Heart left ventricle (tissue), 13 donors: ENCODE measurements around the gene FURIN.

Experiments used
- POLR2A ChIP-seq, 2 donors: fragments of 450-650 bp; IDR thresholded peaks; one replicate each; pipeline ENCODE4 v1.6.1; 2017; ENCODE audit warnings: antibody characterized with exemption in 2 of 2, mild to moderate bottlenecking in 2 of 2, moderate library complexity in 2 of 2
- TF ChIP-seq, protein P1 (sequence below), 12 donors: fragments of 200-600 bp; sonication (generic) in 4 of 12; IDR thresholded peaks; one replicate each; pipeline versions ENCODE4 v1.5.0 to v1.8.0; 2018 to 2022; ENCODE audit warnings: antibody characterized with exemption in 12 of 12, mild to moderate bottlenecking in 5 of 12
- donor health status: ischemic (EF 13 %, LVEDD 7.1; RV severe dilation, severe dysfunction).
- donor health status: DM: no; HTN: yes; CAD: no.
- donor health status: DM: no; HTN: no; CAD: no.
- donor health status: ischemic (EF 25% LVEDD 6.9; RV normal size, moderate dysfunction).
- donor health status: ischemic (EF 25% LVEDD 5.7; RV mildly dilated, moderate dysfunction).
- donor health status: ischemic (EF 35%, LVEDD 5.7; RV mildly dilated, moderate dysfunction).
- donor health status: nonischemic (EF 11% LVEDD 7.7; RV severe dilation, severe dysfunction).
- donor health status: DM: yes; HTN: yes; CAD: no.
- donor health status: PGD.
- donor health status: ischemic (EF 29% LVEDD 5.4; RV normal size, mild dysfunction).
- donor health status: nonischemic (EF 23%, LVEDD 6.1; RV moderate dilation, normal function).

DNA sequence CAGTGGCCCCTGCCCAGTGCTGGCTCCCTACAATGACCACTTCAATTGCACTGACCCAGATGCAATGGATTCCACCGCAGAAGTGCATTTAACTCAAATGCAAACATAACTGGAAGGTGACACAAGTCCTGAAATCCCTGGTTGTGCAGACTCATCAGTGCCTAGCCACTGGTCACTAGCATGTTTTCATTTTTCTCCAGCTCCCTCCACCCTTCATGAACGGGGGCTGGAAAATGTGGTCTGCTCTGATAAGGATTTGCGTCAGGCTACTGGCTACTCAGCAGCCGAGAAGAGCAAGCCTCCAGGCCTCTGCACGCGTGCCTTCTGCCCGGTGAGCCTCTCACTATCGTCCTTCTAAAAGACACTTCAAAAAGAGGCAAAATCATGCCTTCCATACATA, 27.4 kb upstream of the FURIN start:
- TF ChIP-seq, protein P1, sequence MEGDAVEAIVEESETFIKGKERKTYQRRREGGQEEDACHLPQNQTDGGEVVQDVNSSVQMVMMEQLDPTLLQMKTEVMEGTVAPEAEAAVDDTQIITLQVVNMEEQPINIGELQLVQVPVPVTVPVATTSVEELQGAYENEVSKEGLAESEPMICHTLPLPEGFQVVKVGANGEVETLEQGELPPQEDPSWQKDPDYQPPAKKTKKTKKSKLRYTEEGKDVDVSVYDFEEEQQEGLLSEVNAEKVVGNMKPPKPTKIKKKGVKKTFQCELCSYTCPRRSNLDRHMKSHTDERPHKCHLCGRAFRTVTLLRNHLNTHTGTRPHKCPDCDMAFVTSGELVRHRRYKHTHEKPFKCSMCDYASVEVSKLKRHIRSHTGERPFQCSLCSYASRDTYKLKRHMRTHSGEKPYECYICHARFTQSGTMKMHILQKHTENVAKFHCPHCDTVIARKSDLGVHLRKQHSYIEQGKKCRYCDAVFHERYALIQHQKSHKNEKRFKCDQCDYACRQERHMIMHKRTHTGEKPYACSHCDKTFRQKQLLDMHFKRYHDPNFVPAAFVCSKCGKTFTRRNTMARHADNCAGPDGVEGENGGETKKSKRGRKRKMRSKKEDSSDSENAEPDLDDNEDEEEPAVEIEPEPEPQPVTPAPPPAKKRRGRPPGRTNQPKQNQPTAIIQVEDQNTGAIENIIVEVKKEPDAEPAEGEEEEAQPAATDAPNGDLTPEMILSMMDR (IDR thresholded peaks at IDR 0.05) = no peak
- TF ChIP-seq POLR2A (IDR thresholded peaks at IDR 0.05) = no peak
